Ovary (tissue), 3 donors: ENCODE data around the gene SLIT3.

Experiments
- POLR2A ChIP-seq: fragments of 450-650 bp; IDR thresholded peaks from one replicate; pipeline ENCODE4 v1.6.1; 2017; ENCODE audit warnings: antibody characterized with exemption, mild to moderate bottlenecking, moderate library complexity
- TF ChIP-seq, protein P1 (sequence below), 3 donors: fragments of 450-650 bp in 2 of 3; fragments of 200-600 bp in 1 of 3; IDR thresholded peaks; one replicate each; pipeline versions ENCODE4 v1.5.1 to v1.8.0; 2016 to 2022; ENCODE audit warnings: antibody characterized with exemption in 3 of 3, mild to moderate bottlenecking in 1 of 3
- donor health status: DM: no; HTN: no; CAD: no.

GRCh38 chr5:168624850-168625364, 676.0 kb downstream of the SLIT3 start:
- TF ChIP-seq POLR2A = no peak
- TF ChIP-seq, protein P1, sequence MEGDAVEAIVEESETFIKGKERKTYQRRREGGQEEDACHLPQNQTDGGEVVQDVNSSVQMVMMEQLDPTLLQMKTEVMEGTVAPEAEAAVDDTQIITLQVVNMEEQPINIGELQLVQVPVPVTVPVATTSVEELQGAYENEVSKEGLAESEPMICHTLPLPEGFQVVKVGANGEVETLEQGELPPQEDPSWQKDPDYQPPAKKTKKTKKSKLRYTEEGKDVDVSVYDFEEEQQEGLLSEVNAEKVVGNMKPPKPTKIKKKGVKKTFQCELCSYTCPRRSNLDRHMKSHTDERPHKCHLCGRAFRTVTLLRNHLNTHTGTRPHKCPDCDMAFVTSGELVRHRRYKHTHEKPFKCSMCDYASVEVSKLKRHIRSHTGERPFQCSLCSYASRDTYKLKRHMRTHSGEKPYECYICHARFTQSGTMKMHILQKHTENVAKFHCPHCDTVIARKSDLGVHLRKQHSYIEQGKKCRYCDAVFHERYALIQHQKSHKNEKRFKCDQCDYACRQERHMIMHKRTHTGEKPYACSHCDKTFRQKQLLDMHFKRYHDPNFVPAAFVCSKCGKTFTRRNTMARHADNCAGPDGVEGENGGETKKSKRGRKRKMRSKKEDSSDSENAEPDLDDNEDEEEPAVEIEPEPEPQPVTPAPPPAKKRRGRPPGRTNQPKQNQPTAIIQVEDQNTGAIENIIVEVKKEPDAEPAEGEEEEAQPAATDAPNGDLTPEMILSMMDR (IDR thresholded peaks at IDR 0.05) = no peak
